LNCAP (cell line): ENCODE results near the gene TBC1D3I.

Source experiments
- TF ChIP-seq, protein P1 (sequence below): fragments of 450-650 bp; IDR thresholded peaks from 2 replicates; pipeline ENCODE4 v1.5.1; 2017; ENCODE audit warnings: mild to moderate bottlenecking

The TBC1D3I gene

GRCh38 chr17:36205637-36206485, 58.5 kb downstream of the TBC1D3I start:
- TF ChIP-seq, protein P1, sequence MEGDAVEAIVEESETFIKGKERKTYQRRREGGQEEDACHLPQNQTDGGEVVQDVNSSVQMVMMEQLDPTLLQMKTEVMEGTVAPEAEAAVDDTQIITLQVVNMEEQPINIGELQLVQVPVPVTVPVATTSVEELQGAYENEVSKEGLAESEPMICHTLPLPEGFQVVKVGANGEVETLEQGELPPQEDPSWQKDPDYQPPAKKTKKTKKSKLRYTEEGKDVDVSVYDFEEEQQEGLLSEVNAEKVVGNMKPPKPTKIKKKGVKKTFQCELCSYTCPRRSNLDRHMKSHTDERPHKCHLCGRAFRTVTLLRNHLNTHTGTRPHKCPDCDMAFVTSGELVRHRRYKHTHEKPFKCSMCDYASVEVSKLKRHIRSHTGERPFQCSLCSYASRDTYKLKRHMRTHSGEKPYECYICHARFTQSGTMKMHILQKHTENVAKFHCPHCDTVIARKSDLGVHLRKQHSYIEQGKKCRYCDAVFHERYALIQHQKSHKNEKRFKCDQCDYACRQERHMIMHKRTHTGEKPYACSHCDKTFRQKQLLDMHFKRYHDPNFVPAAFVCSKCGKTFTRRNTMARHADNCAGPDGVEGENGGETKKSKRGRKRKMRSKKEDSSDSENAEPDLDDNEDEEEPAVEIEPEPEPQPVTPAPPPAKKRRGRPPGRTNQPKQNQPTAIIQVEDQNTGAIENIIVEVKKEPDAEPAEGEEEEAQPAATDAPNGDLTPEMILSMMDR = no peak

GRCh38 chr17:36204724-36205500, 59.5 kb downstream of the TBC1D3I start:
- TF ChIP-seq, protein P1 = no peak
